GM12892 (cell line): ENCODE measurements around the gene ME3.

ENCODE experiments used
- POLR2A ChIP-seq: IDR thresholded peaks from 2 replicates; pipeline ENCODE4 v1.6.1; 2011; ENCODE audit warnings: low read depth, low read length, control low read depth
- POLR2AphosphoS5 ChIP-seq: IDR thresholded peaks from 2 replicates; pipeline ENCODE4 v1.6.1; 2011; ENCODE audit warnings: low read depth, low read length, control low read depth

DNA sequence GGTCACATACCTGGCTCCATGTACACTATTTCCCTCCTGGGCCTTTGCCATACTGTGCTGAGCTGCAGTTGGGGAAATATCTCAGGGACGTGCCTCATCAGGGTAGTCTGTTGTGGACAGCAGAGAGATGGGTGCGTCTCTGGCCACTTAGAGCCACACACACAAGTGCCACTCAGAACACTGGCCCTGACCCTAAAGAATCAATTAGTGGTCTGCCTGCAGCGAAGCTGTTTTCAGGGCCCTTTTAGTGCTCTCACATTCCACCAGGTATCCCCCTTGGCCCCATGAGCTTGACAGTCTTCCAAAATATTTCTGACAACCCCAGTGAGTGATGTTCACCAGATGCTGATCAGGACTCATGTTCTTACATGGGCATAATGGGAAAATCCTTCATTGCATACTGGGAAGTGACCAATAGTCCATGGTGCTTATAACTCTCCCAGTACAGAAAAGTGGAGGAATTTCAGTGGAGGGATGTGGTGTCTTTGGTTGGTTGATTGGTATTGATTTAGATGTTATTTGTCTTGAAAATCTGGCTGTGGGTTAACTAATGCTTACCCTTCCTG lies 66.1 kb downstream of the ME3 start:
- TF ChIP-seq POLR2A (no peak), POLR2AphosphoS5 (no peak)
